ENCODE data around the gene MTA1. TPM values are rescaled to one million over a fixed set of nuclear protein-coding genes. Genes with fewer than 3 reads are reported as not detected.

Gene MTA1
- total and polyA plus RNA-seq, 2 donors (not counting 1 experiment from before 2014, with no cell fraction given) = 137 to 147 TPM

DNA sequence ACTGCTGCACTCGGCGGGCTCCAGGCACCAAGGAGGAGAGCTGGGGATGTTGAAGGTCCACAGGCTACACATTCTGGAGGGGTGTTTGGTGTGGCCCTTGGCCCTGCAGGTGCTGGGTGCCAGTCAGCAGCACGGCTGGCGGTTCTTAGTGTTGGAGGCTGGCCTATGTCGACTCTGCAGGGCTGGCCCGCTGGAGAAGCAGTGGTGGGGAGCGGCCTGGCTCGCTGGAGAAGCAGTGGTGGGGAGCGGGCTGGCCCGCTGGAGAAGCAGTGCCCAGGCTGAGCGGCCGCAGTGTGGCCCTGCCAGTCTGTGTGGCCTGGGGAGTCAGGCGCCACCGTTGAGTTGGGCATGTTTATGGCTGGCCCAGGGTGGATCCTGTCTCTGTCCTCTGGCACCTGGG lies 27.3 kb downstream of the MTA1 start:
- intact Hi-C loops (cut with micrococcal nuclease) = no loop called here
- Histone ChIP-seq H3K9me3 (ENCODE audit: control extremely low read depth in 1 of 3, control insufficient read depth in 2 of 3, insufficient read depth in 1 of 3, low read length in 2 of 3) (no peaks in the 10 kb centered on the region), H2AFZ (ENCODE audit: insufficient read depth, low read depth, low read length, poor library complexity, severe bottlenecking) (no peak overlapping the region), H3K27me3 (replicated peaks in 1 of 4; ENCODE audit: control extremely low read depth in 1 of 4, control insufficient read depth in 3 of 4, insufficient read depth in 4 of 4, low read length in 3 of 4) (no peaks in the 10 kb centered on the region), H3K79me2 (ENCODE audit: control insufficient read depth, insufficient read depth, low read length) (peaks cover 44% of the 10 kb centered on the region), H3K9ac (ENCODE audit: low read length) (no peak overlapping the region), H3K27ac (ENCODE audit: low read length in 2 of 2) (no peak overlapping the region), H3K4me3 (ENCODE audit: control extremely low read depth in 1 of 5, extremely low read depth in 1 of 5, insufficient read depth in 1 of 5, low read depth in 2 of 5, low read length in 4 of 5) (no peak overlapping the region), H4K20me1 (ENCODE audit: control insufficient read depth, insufficient read depth, low read length, poor library complexity, severe bottlenecking) (peaks cover 41% of the 10 kb centered on the region), H3K4me1 (ENCODE audit: control insufficient read depth in 2 of 2, insufficient read depth in 2 of 2, low read length in 2 of 2) (no peaks in the 10 kb centered on the region), H3K4me2 (replicated peaks; ENCODE audit: low read depth, low read length, poor library complexity, severe bottlenecking) (no peak overlapping the region), H3K36me3 (replicated peaks in 1 of 2; ENCODE audit: control extremely low read depth in 1 of 2, control insufficient read depth in 1 of 2, extremely low read depth in 1 of 2, insufficient read depth in 2 of 2, low read length in 1 of 2) (peaks cover 0 to 22% of the 10 kb centered on the region in 2 experiments)
- H3K4me3 Mint-ChIP-seq = no peak overlapping the region
- POLR2A ChIA-PET = no interaction called here
- 90% methylated on average over 14 of the region's 14 CpGs for WGBS (ENCODE audit: insufficient coverage)
- CTCF ChIA-PET = interaction anchor here (0.9 to 1.9 kb wide), 2 partner anchors 43 kb away, joined by 3 to 28 read pairs; no protein-coding TSS in a partner anchor
- no peak for ATAC-seq (ENCODE audit: low read depth)
- DNase-seq = no peak
- H3K27me3 Mint-ChIP-seq = no peaks in the 10 kb centered on the region
- H3K9me3 Mint-ChIP-seq (ENCODE audit: insufficient read depth) = no peaks in the 10 kb centered on the region
- TF ChIP-seq, protein P1, sequence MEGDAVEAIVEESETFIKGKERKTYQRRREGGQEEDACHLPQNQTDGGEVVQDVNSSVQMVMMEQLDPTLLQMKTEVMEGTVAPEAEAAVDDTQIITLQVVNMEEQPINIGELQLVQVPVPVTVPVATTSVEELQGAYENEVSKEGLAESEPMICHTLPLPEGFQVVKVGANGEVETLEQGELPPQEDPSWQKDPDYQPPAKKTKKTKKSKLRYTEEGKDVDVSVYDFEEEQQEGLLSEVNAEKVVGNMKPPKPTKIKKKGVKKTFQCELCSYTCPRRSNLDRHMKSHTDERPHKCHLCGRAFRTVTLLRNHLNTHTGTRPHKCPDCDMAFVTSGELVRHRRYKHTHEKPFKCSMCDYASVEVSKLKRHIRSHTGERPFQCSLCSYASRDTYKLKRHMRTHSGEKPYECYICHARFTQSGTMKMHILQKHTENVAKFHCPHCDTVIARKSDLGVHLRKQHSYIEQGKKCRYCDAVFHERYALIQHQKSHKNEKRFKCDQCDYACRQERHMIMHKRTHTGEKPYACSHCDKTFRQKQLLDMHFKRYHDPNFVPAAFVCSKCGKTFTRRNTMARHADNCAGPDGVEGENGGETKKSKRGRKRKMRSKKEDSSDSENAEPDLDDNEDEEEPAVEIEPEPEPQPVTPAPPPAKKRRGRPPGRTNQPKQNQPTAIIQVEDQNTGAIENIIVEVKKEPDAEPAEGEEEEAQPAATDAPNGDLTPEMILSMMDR (IDR thresholded peaks at IDR 0.05) = no peak
- no peak for TF ChIP-seq EZH2 (IDR thresholded peaks at IDR 0.05; ENCODE audit: borderline replicate concordance, insufficient read depth, low read depth, low read length, poor library complexity, severe bottlenecking)
- H3K4me1 Mint-ChIP-seq = no peaks in the 10 kb centered on the region
- H3K27ac Mint-ChIP-seq = no peak overlapping the region

DNA sequence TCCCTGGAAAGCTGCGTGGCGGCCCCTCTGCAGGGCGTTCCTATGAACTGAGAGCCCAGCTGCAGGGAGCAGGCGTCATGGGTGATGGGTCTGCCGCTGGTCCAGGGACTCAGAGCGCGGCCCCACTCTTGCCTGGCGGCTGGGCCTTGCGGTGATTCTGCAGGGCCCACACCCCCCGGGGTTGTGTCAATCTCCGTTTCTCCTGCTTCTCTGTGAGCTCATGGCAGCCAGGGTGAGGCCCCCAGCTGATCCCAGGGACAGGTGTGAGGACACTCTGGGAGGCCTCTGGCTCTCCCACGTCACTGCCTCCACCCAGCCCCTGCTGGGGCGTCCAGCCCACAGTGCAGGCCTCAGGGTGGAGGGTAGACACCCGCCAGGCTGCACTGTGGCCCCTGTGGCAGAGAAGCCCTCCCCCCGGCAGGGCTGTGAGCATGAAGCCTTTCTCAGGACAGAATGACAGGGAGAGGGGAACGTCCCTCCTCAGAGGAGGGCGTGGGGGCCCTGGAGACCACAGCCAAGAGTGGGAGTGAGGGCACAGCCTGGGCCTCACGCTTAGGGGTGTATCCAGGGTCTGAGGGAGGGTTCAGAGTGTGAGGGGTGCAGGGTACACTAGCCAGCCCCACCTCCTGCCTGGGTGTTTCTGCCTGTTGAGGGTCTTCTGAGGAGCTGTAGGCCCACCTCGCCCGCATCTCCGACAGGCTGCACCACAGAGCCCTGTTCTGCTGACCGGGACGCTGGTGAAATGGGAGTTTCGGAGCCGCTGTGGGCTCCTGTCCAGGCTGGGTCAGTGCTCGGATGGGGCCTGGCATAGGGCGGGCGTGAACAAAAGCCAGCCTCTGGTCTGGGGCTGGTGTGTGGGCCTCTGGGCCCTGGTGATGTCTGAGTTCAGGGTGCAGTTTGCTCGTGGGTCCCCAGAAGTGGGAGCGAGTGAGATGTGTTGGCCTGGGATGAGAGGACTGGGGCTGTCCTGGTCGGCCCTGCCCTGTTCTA lies 28.3 kb downstream of the MTA1 start:
- Histone ChIP-seq H3K4me1 (ENCODE audit: control insufficient read depth in 2 of 2, insufficient read depth in 2 of 2, low read length in 2 of 2) (no peaks in the 10 kb centered on the region), H4K20me1 (ENCODE audit: control insufficient read depth, insufficient read depth, low read length, poor library complexity, severe bottlenecking) (peaks cover 41% of the 10 kb centered on the region), H3K4me3 (ENCODE audit: control extremely low read depth in 1 of 5, extremely low read depth in 1 of 5, insufficient read depth in 1 of 5, low read depth in 2 of 5, low read length in 4 of 5) (no peak overlapping the region), H3K36me3 (replicated peaks in 1 of 2; ENCODE audit: control extremely low read depth in 1 of 2, control insufficient read depth in 1 of 2, extremely low read depth in 1 of 2, insufficient read depth in 2 of 2, low read length in 1 of 2) (peaks cover 0 to 26% of the 10 kb centered on the region in 2 experiments), H3K4me2 (replicated peaks; ENCODE audit: low read depth, low read length, poor library complexity, severe bottlenecking) (no peak overlapping the region), H3K79me2 (ENCODE audit: control insufficient read depth, insufficient read depth, low read length) (peaks cover 41% of the 10 kb centered on the region), H3K9me3 (ENCODE audit: control extremely low read depth in 1 of 3, control insufficient read depth in 2 of 3, insufficient read depth in 1 of 3, low read length in 2 of 3) (no peaks in the 10 kb centered on the region), H3K9ac (ENCODE audit: low read length) (no peak overlapping the region), H3K27ac (ENCODE audit: low read length in 2 of 2) (no peak overlapping the region), H2AFZ (ENCODE audit: insufficient read depth, low read depth, low read length, poor library complexity, severe bottlenecking) (no peak overlapping the region), H3K27me3 (replicated peaks in 1 of 4; ENCODE audit: control extremely low read depth in 1 of 4, control insufficient read depth in 3 of 4, insufficient read depth in 4 of 4, low read length in 3 of 4) (no peaks in the 10 kb centered on the region)
- TF ChIP-seq, protein P1 (IDR thresholded peaks at IDR 0.05) = no peak
- TF ChIP-seq EZH2 (IDR thresholded peaks at IDR 0.05; ENCODE audit: borderline replicate concordance, insufficient read depth, low read depth, low read length, poor library complexity, severe bottlenecking) = no peak
- no peak overlapping the region for H3K27ac Mint-ChIP-seq
- ChIA-PET POLR2A (interaction anchor here (1.0 kb wide), 1 partner anchor 30 kb away, joined by 3 read pairs; no protein-coding TSS in a partner anchor), CTCF (interaction anchor here (0.7 to 1.9 kb wide), 8 partner anchors 26 to 84 kb away, joined by 3 to 28 read pairs (median 4); no protein-coding TSS in a partner anchor)
- H3K4me1 Mint-ChIP-seq = no peaks in the 10 kb centered on the region
- H3K4me3 Mint-ChIP-seq = no peak overlapping the region
- DNase-seq = no peak
- WGBS (ENCODE audit: insufficient coverage) = 94% methylated on average over 31 of the region's 31 CpGs
- intact Hi-C loops (cut with micrococcal nuclease) = loop anchor here (1.0 to 2.0 kb wide), 3 partner anchors 43 to 81 kb away; partner anchors contain the start of gene TEDC1
- H3K9me3 Mint-ChIP-seq (ENCODE audit: insufficient read depth) = no peaks in the 10 kb centered on the region
- no peak for ATAC-seq (ENCODE audit: low read depth)
- no peaks in the 10 kb centered on the region for H3K27me3 Mint-ChIP-seq
